GM12878 (cell line): ENCODE results near the gene WDR17. TPM values are rescaled to one million over a fixed set of nuclear protein-coding genes. Genes with fewer than 3 reads are reported as not detected.

Experiments used
- ATAC-seq: fragments of 200-7000 bp; cut with Tn5 transposase; 3 replicates; pipeline ENCODE4 v1.9.1; 2020; ENCODE audit warnings: mild to moderate bottlenecking, moderate library complexity
- BruUV-seq: library from RNA; stranded (reverse); fragments of 400-500 nt; replicated peaks from 2 replicates; lab custom pipeline; 2021; lab: Mats Ljungman, UMichigan
- CTCF ChIA-PET: fragments of 300-600 bp; sonication (Branson Sonifier 250); formaldehyde crosslinking; extraction: SDS; loops from one replicate; lab custom pipeline; 2021; ENCODE audit warnings: inconsistent platforms; lab: Yijun Ruan, JAX
- POLR2A ChIA-PET: fragments of 350-600 bp; formaldehyde crosslinking; extraction: SDS; loops from one replicate; lab custom pipeline; 2021; ENCODE audit warnings: inconsistent platforms; lab: Charles Lee
- RAD21 ChIA-PET: fragments of 300-600 bp; sonication (Branson Sonifier 250); formaldehyde crosslinking; loops from one replicate; lab custom pipeline; 2023; ENCODE audit warnings: antibody characterized with exemption; ENCODE audit not compliant: unreplicated experiment; lab: Charles Lee
- SMC1A ChIA-PET: fragments of 300-600 bp; sonication (Branson Sonifier 250); formaldehyde crosslinking; loops from one replicate; lab custom pipeline; 2023; ENCODE audit not compliant: unreplicated experiment, uncharacterized antibody; lab: Charles Lee
- DNase-seq: peaks from one replicate; pipeline ENCODE4 v3.0.0-alpha.2; 2011; ENCODE audit warnings: low read depth, low spot score
- FAIRE-seq: peaks from 3 replicates; lab custom pipeline; 2011; peaks lifted over from hg19 to GRCh38; lab: Jason Lieb, UNC
- H2AFZ ChIP-seq: 2 replicates; pipeline ENCODE4 v1.6.0; 2011; ENCODE audit warnings: low read depth, low read length, control low read depth; ENCODE audit not compliant: control insufficient read depth
- H3K27ac ChIP-seq: 2 replicates; pipeline ENCODE4 v1.5.1; 2011; ENCODE audit warnings: control low read depth; ENCODE audit not compliant: control insufficient read depth, insufficient read depth
- H3K27me3 ChIP-seq, 2 experiments: replicated peaks in 1 of 2; 2 replicates each; pipeline versions ENCODE4 v1.6.0 to v1.6.1; 2011; ENCODE audit warnings: low read length in 1 of 2; ENCODE audit not compliant: control insufficient read depth in 2 of 2, insufficient read depth in 2 of 2
- H3K36me3 ChIP-seq, 2 experiments: 2 replicates each; pipeline ENCODE4 v1.5.1; 2011; ENCODE audit warnings: low read length in 1 of 2; ENCODE audit not compliant: control insufficient read depth in 2 of 2, insufficient read depth in 2 of 2
- H3K4me1 ChIP-seq: 2 replicates; pipeline ENCODE4 v1.6.1; 2011; ENCODE audit warnings: mild to moderate bottlenecking, low read length, moderate library complexity, mixed read lengths; ENCODE audit not compliant: control insufficient read depth, insufficient read depth
- H3K4me2 ChIP-seq: 2 replicates; pipeline ENCODE4 v1.6.0; 2011; ENCODE audit warnings: control low read depth; ENCODE audit not compliant: control insufficient read depth, insufficient read depth
- H3K4me3 ChIP-seq: fragments of 200-600 bp; sonication (generic); 2 replicates; pipeline ENCODE4 v1.5.1; 2016
- H3K79me2 ChIP-seq: 2 replicates; pipeline ENCODE4 v1.6.0; 2011; ENCODE audit warnings: low read length; ENCODE audit not compliant: control insufficient read depth, insufficient read depth
- H3K9ac ChIP-seq: 2 replicates; pipeline ENCODE4 v1.8.0; 2011; ENCODE audit warnings: low read length, control low read depth, mixed read lengths; ENCODE audit not compliant: control insufficient read depth, insufficient read depth
- H3K9me3 ChIP-seq: replicated peaks from 3 replicates; pipeline ENCODE4 v1.5.1; 2011; ENCODE audit warnings: mild to moderate bottlenecking, low read length; ENCODE audit not compliant: control insufficient read depth, insufficient read depth
- H4K20me1 ChIP-seq: 2 replicates; pipeline ENCODE4 v1.6.0; 2011; ENCODE audit not compliant: control insufficient read depth, insufficient read depth
- BACH1 ChIP-seq: fragments of 450-650 bp; IDR thresholded peaks from 2 replicates; pipeline ENCODE4 v1.6.1; 2017; ENCODE audit warnings: mild to moderate bottlenecking, borderline replicate concordance
- CEBPB ChIP-seq, 2 experiments: fragments of 150-350 bp in 1 of 2; IDR thresholded peaks; 2 replicates each; pipeline ENCODE4 v1.6.1; 2012 to 2014; ENCODE audit warnings: low read depth in 2 of 2, low read length in 2 of 2, borderline replicate concordance in 1 of 2, inconsistent platforms in 1 of 2
- EED ChIP-seq: sonication (generic); IDR thresholded peaks from 2 replicates; pipeline ENCODE4 v1.6.1; 2016; ENCODE audit warnings: antibody characterized with exemption, low read depth
- FOS ChIP-seq: IDR thresholded peaks from 3 replicates; pipeline ENCODE4 v1.6.1; 2011; ENCODE audit warnings: borderline replicate concordance; ENCODE audit not compliant: insufficient read length; ENCODE audit errors: extremely low read depth
- HCFC1 ChIP-seq: fragments of 150-350 bp; IDR thresholded peaks from 2 replicates; pipeline ENCODE4 v1.6.1; 2014; ENCODE audit warnings: low read length
- JUNB ChIP-seq: IDR thresholded peaks from 2 replicates; pipeline ENCODE4 v1.6.1; 2016; ENCODE audit warnings: antibody characterized with exemption, mild to moderate bottlenecking
- KDM1A ChIP-seq: fragments of 200-600 bp; sonication (generic); IDR thresholded peaks from 2 replicates; pipeline ENCODE4 v1.6.1; 2016; ENCODE audit warnings: borderline replicate concordance
- LARP7 ChIP-seq: fragments of 450-650 bp; IDR thresholded peaks from 2 replicates; pipeline ENCODE4 v1.6.1; 2017; ENCODE audit warnings: mild to moderate bottlenecking
- PML ChIP-seq: IDR thresholded peaks from 2 replicates; pipeline ENCODE4 v1.6.1; 2012; ENCODE audit warnings: low read length, inconsistent platforms
- REST ChIP-seq: IDR thresholded peaks from 2 replicates; pipeline ENCODE4 v1.6.1; 2012; ENCODE audit warnings: mild to moderate bottlenecking, low read depth, low read length
- SMAD1 ChIP-seq: fragments of 450-650 bp; IDR thresholded peaks from 2 replicates; pipeline ENCODE4 v1.6.1; 2018; ENCODE audit warnings: mild to moderate bottlenecking, low read depth; ENCODE audit not compliant: partially characterized antibody
- SMC3 ChIP-seq: IDR thresholded peaks from 2 replicates; pipeline ENCODE4 v1.6.1; 2011; ENCODE audit warnings: low read length, improper control_type of control experiment, borderline replicate concordance
- SUPT20H ChIP-seq: IDR thresholded peaks from 2 replicates; pipeline ENCODE4 v1.6.1; 2011; ENCODE audit warnings: low read depth, mild to moderate bottlenecking, low read length, moderate library complexity, borderline replicate concordance; ENCODE audit not compliant: control insufficient read depth
- TCF3 ChIP-seq: IDR thresholded peaks from 2 replicates; pipeline ENCODE4 v1.6.1; 2012; ENCODE audit warnings: low read depth, mild to moderate bottlenecking, low read length, borderline replicate concordance; ENCODE audit not compliant: insufficient read depth
- WRNIP1 ChIP-seq: IDR thresholded peaks from 2 replicates; pipeline ENCODE4 v1.6.1; 2011; ENCODE audit warnings: low read depth, low read length, improper control_type of control experiment, borderline replicate concordance
- WGBS: methylation state at CpG from one replicate; pipeline ENCODE4 v1.1.6; 2016; ENCODE audit warnings: low lambda C conversion rate; ENCODE audit not compliant: insufficient replicate concordance, insufficient coverage; ENCODE audit errors: missing lambda C conversion rate; 5-methylcytosine and 5-hydroxymethylcytosine counted together
- in situ Hi-C: fragments of 300-500 bp; cut with MboI; formaldehyde crosslinking; loops from 9 replicates; pipeline ENCODE4 v1.14.3; 2018; ENCODE audit warnings: mixed read lengths
- intact Hi-C: fragments of 100-400 bp; cut with micrococcal nuclease; formaldehyde crosslinking; loops from one replicate; pipeline ENCODE4 v1.14.2; 2022; ENCODE audit not compliant: unreplicated experiment
- polyA plus RNA-seq, 11 experiments: library from polyadenylated mRNA; depleted of rRNA in 4 of 11; unstranded in 6 of 11; stranded (reverse) in 5 of 11; fragments of >200 nt; fragmentation: Nextera tagmentation in 4 of 11; fragmentation: Illumina TruSeq in 1 of 11; extraction: Ambion mirVana in 4 of 11; extraction: Trizol in 1 of 11; gene quantifications; 1 replicate in 1 of 11; 2 replicates in 10 of 11; pipeline versions ENCODE4 v1.2.1 to v1.2.3, GENCODE V29; 2011 to 2016; ENCODE audit warnings: inconsistent platforms in 2 of 11, missing spikeins in 2 of 11, low read depth in 1 of 11
- total RNA-seq, 4 experiments: library from RNA; depleted of rRNA in 3 of 4; stranded (reverse); fragments of >200 nt in 3 of 4; fragmentation: Illumina TruSeq in 1 of 4; extraction: Trizol in 1 of 4; gene quantifications; 2 replicates each; pipeline versions ENCODE4 v1.2.1 to v1.2.3, GENCODE V29; 2013 to 2021
- TF ChIP-seq, protein P1 (sequence below): IDR thresholded peaks from 2 replicates; pipeline ENCODE4 v1.6.1; 2011; ENCODE audit warnings: low read depth, low read length, improper control_type of control experiment, borderline replicate concordance

Gene WDR17
- total and polyA plus RNA-seq, 10 of the 15 experiments (the other 5 are each of a cell fraction or from before 2014, with no cell fraction given): 0.43 to 3.8 (median 2.8) TPM

GRCh38 chr4:176187624-176188023 lies 122.0 kb downstream of the WDR17 start:
- ChIA-PET POLR2A (no interaction called here), SMC1A (no interaction called here), RAD21 (no interaction called here), CTCF (no interaction called here)
- no peak overlapping the region for H3K4me2 ChIP-seq
- no peaks in the 10 kb centered on the region for H3K79me2 ChIP-seq
- no peaks in the 10 kb centered on the region for H3K9me3 ChIP-seq
- no peak overlapping the region for H2AFZ ChIP-seq
- FAIRE-seq (no peak), DNase-seq (no peak), ATAC-seq (peak; percentile 52; the same call in 2 of the 3 replicates)
- H4K20me1 ChIP-seq: no peaks in the 10 kb centered on the region
- intact Hi-C loops: no loop called here
- H3K4me3 ChIP-seq: no peak overlapping the region
- H3K9ac ChIP-seq: no peak overlapping the region
- H3K27me3 ChIP-seq: no peaks in the 10 kb centered on the region
- H3K4me1 ChIP-seq: no peaks in the 10 kb centered on the region
- 0% methylated on average over 2 of the region's 2 CpGs for WGBS
- TF ChIP-seq FOS (no peak), JUNB (no peak), SMC3 (no peak), SMAD1 (no peak), REST (no peak), HCFC1 (no peak), CEBPB (IDR thresholded peaks at IDR 0.05; ENCODE audit: borderline replicate concordance in 1 of 2, low read depth in 2 of 2, low read length in 2 of 2) (no peak), SUPT20H (no peak), PML (no peak), WRNIP1 (no peak), BACH1 (no peak), KDM1A (no peak), LARP7 (no peak), EED (no peak), TCF3 (no peak)
- TF ChIP-seq, protein P1, sequence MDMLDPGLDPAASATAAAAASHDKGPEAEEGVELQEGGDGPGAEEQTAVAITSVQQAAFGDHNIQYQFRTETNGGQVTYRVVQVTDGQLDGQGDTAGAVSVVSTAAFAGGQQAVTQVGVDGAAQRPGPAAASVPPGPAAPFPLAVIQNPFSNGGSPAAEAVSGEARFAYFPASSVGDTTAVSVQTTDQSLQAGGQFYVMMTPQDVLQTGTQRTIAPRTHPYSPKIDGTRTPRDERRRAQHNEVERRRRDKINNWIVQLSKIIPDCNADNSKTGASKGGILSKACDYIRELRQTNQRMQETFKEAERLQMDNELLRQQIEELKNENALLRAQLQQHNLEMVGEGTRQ: no peak
- H3K27ac ChIP-seq: no peak overlapping the region
- in situ Hi-C loops: no loop called here
- BruUV-seq: no TSS peak
- H3K36me3 ChIP-seq: no peaks in the 10 kb centered on the region
